SK-N-SH (cell line): ENCODE measurements around the gene ADAMTS16. TPM values are rescaled to one million over a fixed set of nuclear protein-coding genes. Genes with fewer than 3 reads are reported as not detected.

Experiments used
- CTCF ChIA-PET: fragments of 300-600, 350-600 bp; formaldehyde crosslinking; extraction: SDS; loops from one replicate; lab custom pipeline; 2021; lab: Yijun Ruan, JAX
- POLR2A ChIA-PET: fragments of 350-600 bp; sonication (Branson Sonifier 250); formaldehyde crosslinking; extraction: SDS; loops from one replicate; lab custom pipeline; 2020; ENCODE audit warnings: antibody characterized with exemption, inconsistent platforms; lab: Yijun Ruan, JAX
- DNase-seq: peaks from one replicate; pipeline ENCODE4 v3.0.0; 2012
- H2AFZ ChIP-seq: fragments of 200-600 bp; sonication (generic); 2 replicates; pipeline ENCODE4 v1.8.1; 2016; ENCODE audit warnings: antibody characterized with exemption, mild to moderate bottlenecking, low read depth
- H3F3A ChIP-seq: fragments of 200-600 bp; sonication (generic); replicated peaks from 2 replicates; pipeline ENCODE3; 2016; ENCODE audit warnings: antibody characterized with exemption, mild to moderate bottlenecking; ENCODE audit not compliant: insufficient read depth
- H3K27ac ChIP-seq, 2 experiments: fragments of 200-500 bp in 1 of 2; fragments of 200-600 bp in 1 of 2; sonication (Bioruptor generic) in 1 of 2; sonication (generic), shearing (Covaris generic) in 1 of 2; 2 replicates each; pipeline versions ENCODE4 v1.5.1 to v1.6.1; 2014 to 2016; ENCODE audit warnings: low read depth in 2 of 2, inconsistent platforms in 1 of 2, low read length in 1 of 2, mild to moderate bottlenecking in 1 of 2, mixed read lengths in 1 of 2
- H3K27me3 ChIP-seq: fragments of 200-600 bp; sonication (generic), shearing (Covaris generic); 2 replicates; pipeline ENCODE4 v1.6.1; 2016; ENCODE audit warnings: mixed run types; ENCODE audit not compliant: insufficient read depth
- H3K36me3 ChIP-seq, 2 experiments: fragments of 200-500 bp in 1 of 2; fragments of 200-600 bp in 1 of 2; sonication (Bioruptor generic) in 1 of 2; sonication (generic) in 1 of 2; replicated peaks in 1 of 2; 2 replicates each; pipeline versions ENCODE3 to v1.5.1; 2014 to 2016; ENCODE audit warnings: low read length in 1 of 2, mild to moderate bottlenecking in 1 of 2; ENCODE audit not compliant: insufficient read depth in 2 of 2, control insufficient read depth in 1 of 2
- H3K4me1 ChIP-seq, 2 experiments: fragments of 200-500 bp in 1 of 2; fragments of 200-600 bp in 1 of 2; sonication (Bioruptor generic) in 1 of 2; sonication (generic), shearing (Covaris generic) in 1 of 2; 2 replicates each; pipeline versions ENCODE4 v1.5.1 to v1.6.1; 2014 to 2016; ENCODE audit warnings: low read depth in 1 of 2, low read length in 1 of 2, mixed run types in 1 of 2; ENCODE audit not compliant: insufficient read depth in 2 of 2, control insufficient read depth in 1 of 2
- H3K4me2 ChIP-seq: fragments of 200-600 bp; sonication (generic), shearing (Covaris generic); 2 replicates; pipeline ENCODE4 v1.6.1; 2017; ENCODE audit warnings: mixed run types
- H3K4me3 ChIP-seq, 2 experiments: fragments of 200-500 bp in 1 of 2; fragments of 200-600 bp in 1 of 2; sonication (Bioruptor generic) in 1 of 2; sonication (generic), shearing (Covaris generic) in 1 of 2; 2 replicates each; pipeline versions ENCODE4 v1.5.1 to v1.8.1; 2014 to 2016; ENCODE audit warnings: low read depth in 2 of 2, inconsistent platforms in 1 of 2, low read length in 1 of 2, mild to moderate bottlenecking in 1 of 2, mixed read lengths in 1 of 2, moderate library complexity in 1 of 2
- H3K79me2 ChIP-seq: fragments of 200-600 bp; sonication (generic); 2 replicates; pipeline ENCODE4 v1.8.1; 2017; ENCODE audit warnings: mild to moderate bottlenecking; ENCODE audit not compliant: insufficient read depth
- H3K9ac ChIP-seq: fragments of 200-600 bp; sonication (generic); 2 replicates; pipeline ENCODE4 v1.6.1; 2017; ENCODE audit warnings: mixed run types
- H3K9me2 ChIP-seq: fragments of 200-600 bp; sonication (generic); 2 replicates; pipeline ENCODE4 v1.6.1; 2017; ENCODE audit warnings: mixed run types
- H3K9me3 ChIP-seq: fragments of 200-600 bp; sonication (generic); 2 replicates; pipeline ENCODE4 v1.6.1; 2017; ENCODE audit warnings: mixed run types, mild to moderate bottlenecking, moderate library complexity
- H4K20me1 ChIP-seq: fragments of 200-600 bp; sonication (generic); 2 replicates; pipeline ENCODE4 v1.6.1; 2017; ENCODE audit warnings: mild to moderate bottlenecking, mixed run types; ENCODE audit not compliant: insufficient read depth
- FOSL2 ChIP-seq: IDR thresholded peaks from 2 replicates; pipeline ENCODE4 v1.4.0; 2012; ENCODE audit warnings: low read depth, mild to moderate bottlenecking, moderate library complexity, borderline replicate concordance
- FOXJ3 ChIP-seq: sonication (generic); formaldehyde crosslinking; IDR thresholded peaks from 2 replicates; pipeline ENCODE4 v1.5.1; 2020; ENCODE audit warnings: mild to moderate bottlenecking, missing genetic modification reagents
- FOXM1 ChIP-seq: IDR thresholded peaks from 2 replicates; pipeline ENCODE4 v1.4.0; 2012; ENCODE audit warnings: low read depth, mild to moderate bottlenecking
- GATA2 ChIP-seq: sonication (generic); formaldehyde crosslinking; IDR thresholded peaks from 2 replicates; pipeline ENCODE4 v1.5.0; 2020; ENCODE audit warnings: mild to moderate bottlenecking, missing genetic modification reagents
- MAX ChIP-seq: IDR thresholded peaks from 2 replicates; pipeline ENCODE4 v1.4.0; 2012; ENCODE audit warnings: low read depth
- MXI1 ChIP-seq: IDR thresholded peaks from 2 replicates; pipeline ENCODE4 v1.6.1; 2012; ENCODE audit warnings: mild to moderate bottlenecking, low read depth, low read length, improper control_type of control experiment
- NFIC ChIP-seq: IDR thresholded peaks from 2 replicates; pipeline ENCODE4 v1.4.0; 2012; ENCODE audit warnings: borderline replicate concordance
- NRF1 ChIP-seq: IDR thresholded peaks from 2 replicates; pipeline ENCODE4 v1.6.1; 2012; ENCODE audit warnings: low read depth, mild to moderate bottlenecking, low read length
- PBX3 ChIP-seq: IDR thresholded peaks from 2 replicates; pipeline ENCODE4; 2012
- POLR2AphosphoS5 ChIP-seq: IDR thresholded peaks from 2 replicates; pipeline ENCODE4 v1.6.1; 2012; ENCODE audit warnings: low read depth, low read length
- RCOR1 ChIP-seq: fragments of 150-350 bp; IDR thresholded peaks from 2 replicates; pipeline ENCODE4 v1.6.1; 2017; ENCODE audit warnings: antibody characterized with exemption, low read length
- REST ChIP-seq: IDR thresholded peaks from 2 replicates; pipeline ENCODE4 v1.6.1; 2012; ENCODE audit warnings: mild to moderate bottlenecking, low read depth, low read length, moderate library complexity
- RFX5 ChIP-seq: IDR thresholded peaks from 2 replicates; pipeline ENCODE4 v1.6.1; 2012; ENCODE audit warnings: mild to moderate bottlenecking, improper control_type of control experiment, low read length
- SIN3A ChIP-seq: IDR thresholded peaks from 2 replicates; pipeline ENCODE4 v1.6.1; 2012; ENCODE audit warnings: low read depth, mild to moderate bottlenecking, low read length, moderate library complexity, borderline replicate concordance
- SMC3 ChIP-seq: IDR thresholded peaks from 2 replicates; pipeline ENCODE4 v1.6.1; 2012; ENCODE audit warnings: low read depth, low read length, improper control_type of control experiment
- TAF1 ChIP-seq: IDR thresholded peaks from 2 replicates; pipeline ENCODE4 v1.6.1; 2012; ENCODE audit warnings: low read depth, mild to moderate bottlenecking, low read length, moderate library complexity, borderline replicate concordance
- USF1 ChIP-seq: IDR thresholded peaks from 2 replicates; pipeline ENCODE4 v1.4.0; 2012; ENCODE audit warnings: low read depth, borderline replicate concordance
- USF2 ChIP-seq: fragments of 150-350 bp; IDR thresholded peaks from 2 replicates; pipeline ENCODE4 v1.6.1; 2017; ENCODE audit warnings: antibody characterized with exemption, low read length, low read depth, borderline replicate concordance
- WGBS: methylation state at CpG from one replicate; pipeline ENCODE4 v1.1.6; 2017; ENCODE audit warnings: low lambda C conversion rate; 5-methylcytosine and 5-hydroxymethylcytosine counted together
- polyA plus RNA-seq, 3 experiments: library from polyadenylated mRNA; depleted of rRNA; stranded (reverse); fragments of >200 nt; gene quantifications; 2 replicates each; pipeline ENCODE4 v1.2.3, GENCODE V29; 2012

The ADAMTS16 gene
- polyA plus RNA-seq, 1 of the 3 experiments (the other 2 are of a cell fraction): not detected

GRCh38 chr5:5340206-5340729, 200.1 kb downstream of the ADAMTS16 start (continued):
- TF ChIP-seq RCOR1 (peak; percentile 97), TAF1 (no peak), REST (no peak), SMC3 (peak; percentile 61), USF2 (no peak)

- no peak overlapping the region for H3K4me2 ChIP-seq
- POLR2A ChIA-PET: no interaction called here
- no peak for DNase-seq
- WGBS: 86% methylated on average over 10 of the region's 10 CpGs
- H3K79me2 ChIP-seq: no peaks in the 10 kb centered on the region
- peak overlapping the region in 1 of 2 experiments; percentile 40; a peak in 1 of 4 replicates for H3K27ac ChIP-seq
- no peaks in the 10 kb centered on the region for H4K20me1 ChIP-seq
- no peak overlapping the region for H3K4me3 ChIP-seq
- CTCF ChIA-PET: no interaction called here
- H3K9me3 ChIP-seq: no peaks in the 10 kb centered on the region
- no peaks in the 10 kb centered on the region for H3K9me2 ChIP-seq
- no peaks in the 10 kb centered on the region for H3K27me3 ChIP-seq
- H3K36me3 ChIP-seq: no peaks in the 10 kb centered on the region
- peaks cover 29 to 31% of the 10 kb centered on the region in 2 experiments for H3K4me1 ChIP-seq
- H2AFZ ChIP-seq: no peak overlapping the region
- H3F3A ChIP-seq: peaks cover 15% of the 10 kb centered on the region
- no peak overlapping the region for H3K9ac ChIP-seq
- TF ChIP-seq GATA2 (CRISPR knock-in tag) (no peak), REST (no peak), NRF1 (no peak), NFIC (no peak), RFX5 (no peak), PBX3 (no peak), FOXJ3 (CRISPR knock-in tag) (no peak), POLR2AphosphoS5 (no peak), SMC3 (no peak), MAX (no peak), MXI1 (no peak), SIN3A (no peak), TAF1 (no peak), FOXM1 (no peak), FOSL2 (no peak), RCOR1 (no peak), USF1 (no peak)
Measured at GRCh38 chr5:5341531-5342292, 201.6 kb downstream of the ADAMTS16 start.
